Loucy (cell line): ENCODE measurements around the gene RHOG.

ENCODE experiments used
- H2AFZ ChIP-seq: fragments of 200-600 bp; sonication (generic); 2 replicates; pipeline ENCODE4 v1.6.0; 2016; ENCODE audit warnings: antibody characterized with exemption, mild to moderate bottlenecking, low read length, moderate library complexity
- H3F3A ChIP-seq: fragments of 200-600 bp; 2 replicates; pipeline ENCODE4 v1.6.0; 2016; ENCODE audit warnings: antibody characterized with exemption, low read depth, mild to moderate bottlenecking
- H3K27me3 ChIP-seq: fragments of 200-600 bp; sonication (generic); 2 replicates; pipeline ENCODE4 v1.6.1; 2014; ENCODE audit warnings: low read length, mild to moderate bottlenecking; ENCODE audit not compliant: insufficient read depth, poor library complexity, severe bottlenecking
- H3K36me3 ChIP-seq: fragments of 200-600 bp; sonication (generic); 2 replicates; pipeline ENCODE4 v1.6.1; 2016; ENCODE audit warnings: low read length; ENCODE audit not compliant: insufficient read depth
- H3K4me1 ChIP-seq: fragments of 200-600 bp; sonication (generic); 2 replicates; pipeline ENCODE4 v1.5.1; 2014; ENCODE audit warnings: low read length, mild to moderate bottlenecking; ENCODE audit not compliant: insufficient read depth, poor library complexity, severe bottlenecking
- H3K4me2 ChIP-seq: fragments of 200-600 bp; sonication (generic); 2 replicates; pipeline ENCODE4 v1.6.0; 2014; ENCODE audit warnings: antibody characterized with exemption, low read length, low read depth, mild to moderate bottlenecking; ENCODE audit not compliant: poor library complexity, severe bottlenecking
- H3K4me3 ChIP-seq: fragments of 200-600 bp; sonication (generic); 2 replicates; pipeline ENCODE4 v1.5.1; 2014; ENCODE audit warnings: low read length, mild to moderate bottlenecking, mixed read lengths; ENCODE audit not compliant: poor library complexity, severe bottlenecking
- H3K79me2 ChIP-seq: fragments of 200-600 bp; sonication (generic); 2 replicates; pipeline ENCODE4 v1.6.1; 2014; ENCODE audit warnings: low read length; ENCODE audit not compliant: insufficient read depth
- H3K9ac ChIP-seq: fragments of 200-600 bp; sonication (generic); 2 replicates; pipeline ENCODE4 v1.6.0; 2014; ENCODE audit warnings: mild to moderate bottlenecking, low read depth, low read length, moderate library complexity; ENCODE audit not compliant: poor library complexity, severe bottlenecking
- H3K9me2 ChIP-seq: fragments of 200-600 bp; sonication (generic); replicated peaks from 2 replicates; pipeline ENCODE4 v1.6.1; 2016; ENCODE audit warnings: low read depth, low read length, mixed read lengths
- H3K9me3 ChIP-seq: fragments of 200-600 bp; sonication (generic); 2 replicates; pipeline ENCODE4 v1.6.1; 2014; ENCODE audit warnings: mild to moderate bottlenecking, antibody characterized with exemption, low read length, low read depth; ENCODE audit not compliant: insufficient read depth
- H4K20me1 ChIP-seq: fragments of 200-600 bp; sonication (generic); 2 replicates; pipeline ENCODE4 v1.6.0; 2014; ENCODE audit warnings: antibody characterized with exemption, low read length, mild to moderate bottlenecking; ENCODE audit not compliant: insufficient read depth, poor library complexity, severe bottlenecking
- EZH2phosphoT487 ChIP-seq: fragments of 200-600 bp; IDR thresholded peaks from 2 replicates; pipeline ENCODE4 v1.6.1; 2018; ENCODE audit warnings: antibody characterized with exemption, mild to moderate bottlenecking, moderate library complexity, borderline replicate concordance
- TF ChIP-seq, protein P1 (sequence below): fragments of 200-600 bp; sonication (generic); conservative IDR thresholded peaks from 2 replicates; pipeline ENCODE4 v1.5.1; 2014; ENCODE audit warnings: mild to moderate bottlenecking, antibody characterized with exemption, low read length

RHOG gene

GRCh38 chr11:3823762-3824506 lies 16.8 kb downstream of the RHOG start:
- Histone ChIP-seq H3K9me2 (no peaks in the 10 kb centered on the region), H3K9me3 (no peaks in the 10 kb centered on the region), H4K20me1 (peaks cover 7% of the 10 kb centered on the region), H3K4me3 (no peak overlapping the region), H3K4me1 (no peaks in the 10 kb centered on the region), H3K4me2 (no peak overlapping the region), H3F3A (no peaks in the 10 kb centered on the region), H3K9ac (no peak overlapping the region), H3K79me2 (peaks cover 2% of the 10 kb centered on the region; the same call in 1 of the 2 replicates), H3K36me3 (peaks cover 30% of the 10 kb centered on the region; the same call in 1 of the 2 replicates), H3K27me3 (no peaks in the 10 kb centered on the region), H2AFZ (no peak overlapping the region)
- no peak for TF ChIP-seq EZH2phosphoT487
- TF ChIP-seq, protein P1, sequence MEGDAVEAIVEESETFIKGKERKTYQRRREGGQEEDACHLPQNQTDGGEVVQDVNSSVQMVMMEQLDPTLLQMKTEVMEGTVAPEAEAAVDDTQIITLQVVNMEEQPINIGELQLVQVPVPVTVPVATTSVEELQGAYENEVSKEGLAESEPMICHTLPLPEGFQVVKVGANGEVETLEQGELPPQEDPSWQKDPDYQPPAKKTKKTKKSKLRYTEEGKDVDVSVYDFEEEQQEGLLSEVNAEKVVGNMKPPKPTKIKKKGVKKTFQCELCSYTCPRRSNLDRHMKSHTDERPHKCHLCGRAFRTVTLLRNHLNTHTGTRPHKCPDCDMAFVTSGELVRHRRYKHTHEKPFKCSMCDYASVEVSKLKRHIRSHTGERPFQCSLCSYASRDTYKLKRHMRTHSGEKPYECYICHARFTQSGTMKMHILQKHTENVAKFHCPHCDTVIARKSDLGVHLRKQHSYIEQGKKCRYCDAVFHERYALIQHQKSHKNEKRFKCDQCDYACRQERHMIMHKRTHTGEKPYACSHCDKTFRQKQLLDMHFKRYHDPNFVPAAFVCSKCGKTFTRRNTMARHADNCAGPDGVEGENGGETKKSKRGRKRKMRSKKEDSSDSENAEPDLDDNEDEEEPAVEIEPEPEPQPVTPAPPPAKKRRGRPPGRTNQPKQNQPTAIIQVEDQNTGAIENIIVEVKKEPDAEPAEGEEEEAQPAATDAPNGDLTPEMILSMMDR = no peak

- Histone ChIP-seq H3K9me3 (no peaks in the 10 kb centered on the region), H3K79me2 (no peaks in the 10 kb centered on the region; the same call in 1 of the 2 replicates), H3K9ac (no peak overlapping the region), H3K4me2 (no peak overlapping the region), H3K4me1 (no peaks in the 10 kb centered on the region), H3K9me2 (no peaks in the 10 kb centered on the region), H3K4me3 (no peak overlapping the region), H3K36me3 (peaks cover 29% of the 10 kb centered on the region; the same call in 1 of the 2 replicates), H2AFZ (no peak overlapping the region), H3F3A (no peaks in the 10 kb centered on the region), H4K20me1 (peaks cover 7% of the 10 kb centered on the region), H3K27me3 (no peaks in the 10 kb centered on the region)
- TF ChIP-seq EZH2phosphoT487 = no peak
- TF ChIP-seq, protein P1 = no peak
These were observed 17.5 kb downstream of the RHOG start for GRCh38 chr11:3823303-3823702.

- no peak overlapping the region for H3K4me3 ChIP-seq
- H3K9me2 ChIP-seq = no peaks in the 10 kb centered on the region
- H2AFZ ChIP-seq = no peak overlapping the region
- TF ChIP-seq EZH2phosphoT487 = no peak
- TF ChIP-seq, protein P1 = no peak
- H3K36me3 ChIP-seq = peaks cover 19% of the 10 kb centered on the region; the same call in 1 of the 2 replicates
- no peaks in the 10 kb centered on the region for H3K27me3 ChIP-seq
- no peaks in the 10 kb centered on the region for H3F3A ChIP-seq
- no peaks in the 10 kb centered on the region for H3K9me3 ChIP-seq
- peaks cover under 1% of the 10 kb centered on the region for H4K20me1 ChIP-seq
- no peaks in the 10 kb centered on the region; the same call in 1 of the 2 replicates for H3K79me2 ChIP-seq
- H3K9ac ChIP-seq = no peak overlapping the region
- H3K4me1 ChIP-seq = peaks cover 5% of the 10 kb centered on the region
- no peak overlapping the region for H3K4me2 ChIP-seq
These were observed 18.4 kb downstream of the RHOG start for GRCh38 chr11:3822312-3822711.
